NCI-H774 (cell line): ENCODE results near the gene AMELY.
"Not testable (repeated sequence)": the region's sequence is repeated elsewhere in the genome, so short reads cannot be mapped to it uniquely, and the experiment has no call there.

Experiments
- DNase-seq: peaks from one replicate; lab custom pipeline; 2025; lab: John Stamatoyannopoulos, UW

Gene AMELY

DNA sequence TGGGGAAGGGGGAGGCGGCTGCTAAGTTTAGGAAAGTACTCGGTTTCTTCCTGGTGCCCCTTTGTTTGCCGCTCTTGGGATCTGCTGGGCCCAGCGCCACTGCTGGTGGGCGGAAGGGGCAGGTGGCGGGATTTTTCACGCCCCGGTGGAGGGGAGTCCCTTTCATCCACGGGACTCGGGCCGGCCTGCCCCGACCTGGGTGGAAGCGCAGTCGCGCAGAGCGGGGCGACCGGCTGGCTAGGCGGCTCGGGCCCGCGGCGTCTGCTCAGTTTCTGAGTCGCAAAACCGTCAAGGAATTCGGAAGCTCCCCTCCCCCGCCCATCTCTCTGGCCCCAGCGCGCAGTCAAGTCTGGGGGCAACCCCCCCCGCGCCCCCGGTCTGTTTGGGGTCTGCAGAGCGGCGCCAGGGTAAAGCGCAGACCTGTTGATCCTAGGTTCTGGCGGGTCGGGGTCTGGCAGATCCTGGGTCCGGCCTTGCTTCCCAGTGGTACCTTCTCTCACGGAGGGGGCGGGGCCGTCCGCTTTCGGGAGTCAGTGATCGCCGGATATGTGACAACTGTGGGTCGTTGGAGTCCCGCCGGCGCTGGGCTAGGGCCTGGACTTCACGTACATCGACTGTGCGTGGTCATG lies at the start of gene AMELY:
Gene AMELY (minus strand): TSS at position 500 of the 629 bp plus-strand sequence. CDS start 39,144 bp downstream, outside the sequence.
- DNase-seq, result no peak

GRCh38 chrY:6949947-6950346 lies 38.4 kb upstream of the AMELY start:
- no peak for DNase-seq

DNA sequence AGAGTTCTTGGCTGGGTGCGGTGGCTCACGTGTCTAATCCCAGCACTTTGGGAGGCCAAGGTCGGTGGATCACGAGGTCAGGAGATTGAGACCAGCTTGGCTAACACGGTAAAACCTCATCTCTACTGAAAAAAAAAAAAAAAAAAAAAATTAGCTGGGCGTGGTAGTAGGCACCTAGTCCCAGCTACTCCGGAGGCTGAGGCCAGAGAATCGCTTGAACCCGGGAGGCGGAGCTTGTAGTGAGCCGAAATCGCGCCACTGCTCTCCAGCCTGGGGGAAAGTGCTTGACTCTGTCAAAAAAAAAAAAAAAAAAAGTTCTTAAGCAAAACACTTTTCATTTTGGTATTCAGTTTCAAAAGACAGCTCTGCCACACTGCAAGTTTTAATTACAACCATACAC lies 36.8 kb upstream of the AMELY start:
- no peak for DNase-seq

DNA sequence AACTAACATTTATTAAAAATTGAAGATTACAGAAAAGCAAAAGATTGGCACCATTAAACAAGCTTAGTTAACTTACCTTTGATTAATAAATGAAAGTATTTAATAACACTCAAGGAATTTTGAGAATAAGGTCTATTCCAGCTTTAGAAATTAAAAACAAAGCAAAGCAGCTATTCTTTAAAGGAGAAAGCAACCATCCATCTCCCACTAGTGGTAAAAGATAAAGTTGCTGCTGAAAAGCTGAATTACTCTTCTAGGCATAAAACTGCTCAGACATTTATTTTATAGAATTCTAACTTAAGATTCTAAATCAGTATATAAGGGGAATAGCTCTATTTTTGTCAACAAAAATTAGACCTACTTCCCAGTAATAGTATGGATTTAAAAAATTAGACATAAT lies 36.1 kb upstream of the AMELY start:
- DNase-seq, result no peak

GRCh38 chrY:6935497-6935896 lies 23.9 kb upstream of the AMELY start:
- no peak for DNase-seq

DNA sequence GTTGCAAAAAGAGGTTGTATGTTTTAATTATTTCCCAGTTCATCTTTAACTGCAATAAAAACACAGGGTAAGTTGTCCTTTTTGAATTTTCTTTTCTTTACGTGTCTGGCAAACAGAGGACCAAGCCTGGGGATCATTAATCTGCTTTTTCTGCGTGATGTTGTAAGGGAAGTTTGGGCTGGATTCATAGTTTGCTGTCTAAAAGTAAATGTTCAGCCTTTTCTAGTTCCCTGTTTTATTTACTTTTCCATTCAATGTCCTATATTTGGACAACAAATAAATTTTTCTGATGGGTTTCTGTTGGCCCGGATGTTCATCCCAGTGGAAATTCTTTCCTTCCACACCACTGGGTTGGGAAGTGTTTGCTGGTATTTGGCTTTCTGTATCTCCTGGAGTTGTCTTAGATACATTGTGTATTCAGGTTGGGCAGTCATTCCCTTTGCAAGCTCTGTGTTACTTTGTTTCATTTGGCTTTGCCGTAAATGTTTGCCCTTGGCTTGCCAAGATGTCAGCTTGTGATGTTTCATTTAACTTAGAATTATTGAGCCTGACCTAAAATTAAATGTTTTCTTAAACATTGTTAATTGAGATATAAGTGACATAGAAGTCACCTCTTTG lies 20.3 kb upstream of the AMELY start:
- DNase-seq, result no peak

DNA sequence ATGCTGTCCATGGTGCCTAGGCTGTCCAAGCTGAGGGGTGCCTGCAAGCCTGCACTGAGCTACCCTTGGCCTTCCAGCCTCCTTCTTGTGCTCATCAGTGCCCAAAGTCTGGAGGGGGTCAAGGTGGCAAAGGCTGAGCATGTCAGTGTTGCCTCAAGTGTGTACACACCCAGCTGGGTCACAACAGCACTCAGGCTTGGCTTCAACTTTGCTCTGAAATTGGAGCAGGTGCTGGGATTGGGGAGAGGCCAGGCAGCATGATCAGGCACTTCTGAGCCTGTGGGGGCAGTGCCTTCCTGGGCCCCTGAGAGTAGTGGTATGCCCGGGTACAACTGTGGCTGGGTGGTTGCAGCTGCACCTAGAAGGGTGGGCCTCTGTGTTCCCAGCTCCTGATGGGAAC lies 17.7 kb upstream of the AMELY start:
- DNase-seq, result no peak

DNA sequence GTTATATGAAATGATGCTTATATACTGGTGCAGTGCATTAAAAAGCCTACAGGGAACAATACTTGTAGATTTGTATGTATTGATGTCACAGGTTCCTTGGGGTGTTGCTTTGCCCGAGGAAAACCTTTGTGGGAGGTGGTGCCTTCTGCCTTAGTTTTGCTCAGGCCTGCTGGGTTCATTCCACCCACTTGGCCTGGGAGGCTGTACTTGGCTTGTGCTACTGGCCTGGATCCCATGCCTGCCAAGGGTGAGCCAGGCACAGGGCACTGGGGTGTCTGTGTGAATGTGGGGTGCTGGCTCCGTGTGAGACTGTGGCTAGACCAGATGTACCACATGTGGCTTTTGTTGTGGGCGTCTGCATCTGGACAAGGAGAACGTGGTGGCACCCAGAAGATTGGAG lies 16.7 kb upstream of the AMELY start:
- DNase-seq, result no peak

DNA sequence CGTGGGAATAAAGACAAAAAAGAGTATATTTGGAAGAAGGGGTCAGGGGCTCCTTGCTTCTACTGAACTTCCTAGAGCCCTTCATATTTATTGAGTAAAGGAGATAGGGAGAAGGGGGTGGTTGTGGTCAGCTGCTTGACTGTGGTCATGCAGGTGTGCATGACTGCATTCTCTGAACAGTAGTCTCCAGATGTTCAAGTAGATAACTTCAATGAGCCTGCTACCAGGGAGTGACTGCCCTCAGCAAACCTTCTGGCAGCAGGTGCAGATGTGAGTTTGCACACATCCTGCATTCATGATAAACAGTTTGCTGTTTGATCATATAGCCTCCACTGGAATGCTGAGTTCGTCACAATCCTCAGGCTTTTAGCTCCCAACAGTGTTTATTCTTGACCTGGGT lies 9.5 kb upstream of the AMELY start:
- DNase-seq, result no peak

- no peak for DNase-seq
Observed at GRCh38 chrY:6913362-6913761, 1.8 kb upstream of the AMELY start.

DNA sequence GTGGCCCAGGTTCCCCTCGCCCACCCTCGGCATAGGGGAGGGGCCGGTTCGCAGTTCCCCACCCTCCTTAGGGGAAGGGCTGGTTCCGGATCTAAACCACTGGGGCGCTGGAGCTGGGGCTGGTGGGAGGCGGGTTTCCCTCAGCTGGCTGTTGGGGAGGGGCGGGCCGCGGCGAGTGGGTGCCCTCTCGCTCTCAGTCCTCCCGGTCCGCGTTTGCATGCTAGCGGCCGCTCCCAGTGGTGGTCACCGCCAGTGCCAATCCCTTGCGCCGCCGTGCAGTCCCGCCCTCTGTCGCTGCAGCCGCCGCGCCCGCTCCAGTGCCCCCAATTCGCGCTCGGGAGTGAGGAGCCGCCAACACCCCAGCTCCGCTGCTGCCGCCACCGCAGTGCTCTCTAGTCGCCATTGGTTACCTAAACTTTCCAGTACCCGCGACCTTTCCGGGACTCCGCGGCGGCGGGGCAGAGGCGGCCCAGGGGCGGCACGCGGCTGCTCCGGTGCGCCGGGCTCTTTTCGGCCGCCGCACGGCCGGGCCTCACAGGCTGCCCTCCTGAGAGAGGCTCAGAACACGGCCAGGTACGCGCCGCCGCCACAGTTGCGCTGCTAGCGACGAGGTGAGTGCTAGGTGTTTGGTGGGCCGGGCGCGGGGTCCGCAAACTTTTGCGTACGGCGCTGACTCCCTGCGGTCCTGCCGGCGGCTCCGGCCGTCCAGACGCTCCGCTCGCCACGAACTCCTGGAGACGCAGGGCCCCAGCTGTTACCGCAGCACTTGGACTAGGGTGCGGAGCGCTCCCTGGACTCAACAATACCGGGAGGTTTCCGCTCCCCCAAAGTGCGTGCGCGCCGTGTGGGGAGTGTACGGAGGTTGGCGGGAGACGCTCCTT lies 940 bp downstream of the AMELY start, which contains the start of gene TBL1Y:
Gene TBL1Y (plus strand): TSS at position 326 of the 881 bp plus-strand sequence. CDS start 114,388 bp downstream, outside the sequence.
- DNase-seq, result no peak

- DNase-seq, result no peak
Observed at GRCh38 chrY:6909856-6910255, 1.7 kb downstream of the AMELY start.

DNA sequence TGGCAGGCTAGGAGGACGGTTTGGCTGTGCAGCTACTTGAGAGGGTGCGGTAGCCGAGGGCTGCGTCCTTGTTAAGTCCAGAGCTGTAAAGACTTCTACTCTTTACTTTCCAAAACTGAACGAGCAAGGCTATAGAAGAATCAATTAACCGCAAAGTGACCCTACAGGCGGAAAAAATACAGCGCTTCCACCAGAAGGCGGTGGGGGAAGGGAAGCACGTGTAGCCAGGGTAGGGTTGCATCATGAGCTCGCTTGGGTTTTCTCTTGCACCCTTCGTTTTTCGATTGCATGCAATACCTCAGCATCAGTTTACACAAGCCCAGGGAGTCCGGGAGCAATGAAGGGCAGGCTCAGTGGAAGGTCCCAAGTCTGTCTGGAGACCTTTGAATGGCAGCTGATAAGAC lies 2.4 kb downstream of the AMELY start:
- no peak for DNase-seq

GRCh38 chrY:6908021-6908420 lies 3.5 kb downstream of the AMELY start:
- DNase-seq, result not testable (repeated sequence)

- DNase-seq, result no peak
Observed at GRCh38 chrY:6907591-6907990, 4.0 kb downstream of the AMELY start.

GRCh38 chrY:6902116-6902515 lies 9.4 kb downstream of the AMELY start:
- not testable (repeated sequence) for DNase-seq

DNA sequence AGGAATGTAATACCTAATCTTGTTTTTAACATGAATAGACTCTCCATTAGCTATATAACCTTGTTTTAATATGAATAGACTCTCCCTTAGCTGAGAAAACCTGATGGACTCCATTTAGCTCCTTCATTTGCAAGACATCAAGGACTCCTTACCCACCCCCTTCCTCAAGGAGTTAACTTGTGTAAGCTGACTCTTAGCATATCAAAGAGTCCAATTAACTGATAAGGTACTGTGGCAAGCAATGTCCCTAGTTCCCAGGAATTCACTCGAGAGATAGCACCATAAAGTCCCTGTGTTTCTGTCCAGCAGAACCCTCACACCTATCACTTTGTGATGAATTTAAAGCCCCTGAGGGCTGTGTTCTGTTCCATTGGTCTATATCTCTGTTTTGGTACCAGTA lies 16.3 kb downstream of the AMELY start:
- DNase-seq, result no peak

DNA sequence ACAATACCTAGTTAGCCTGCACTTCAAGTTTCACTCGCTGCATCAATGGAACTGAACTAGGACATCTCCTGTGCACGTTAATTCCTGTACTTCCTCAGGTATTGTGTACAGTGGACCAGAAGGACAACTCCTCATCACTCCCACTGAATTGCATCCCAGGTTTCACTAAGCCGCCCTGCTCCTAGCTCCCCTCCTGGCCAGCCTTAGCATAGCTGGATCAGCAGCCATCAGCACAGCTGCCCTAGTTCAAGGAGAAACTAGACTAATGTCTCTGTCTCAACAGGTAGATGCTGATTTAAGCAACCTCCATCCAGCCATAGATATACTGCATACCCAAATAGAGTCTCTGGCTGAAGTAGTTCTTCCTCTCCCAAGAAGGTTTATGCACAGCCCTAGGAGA lies 17.1 kb downstream of the AMELY start:
- DNase-seq, result no peak

- no peak for DNase-seq
Observed at GRCh38 chrY:6849384-6849783, 62.2 kb downstream of the AMELY start.

- DNase-seq, result not testable (repeated sequence)
Observed at GRCh38 chrY:6842650-6843049, 68.9 kb downstream of the AMELY start.
